Measurements from ENCODE around the gene ALKBH7. TPM values are rescaled to one million over a fixed set of nuclear protein-coding genes. Genes with fewer than 3 reads are reported as not detected.

The ALKBH7 gene
- total and polyA plus RNA-seq, 2 of the 13 experiments (the other 11 are each of a cell fraction or from before 2014, with no cell fraction given), result 29.6 to 45.9 TPM

DNA sequence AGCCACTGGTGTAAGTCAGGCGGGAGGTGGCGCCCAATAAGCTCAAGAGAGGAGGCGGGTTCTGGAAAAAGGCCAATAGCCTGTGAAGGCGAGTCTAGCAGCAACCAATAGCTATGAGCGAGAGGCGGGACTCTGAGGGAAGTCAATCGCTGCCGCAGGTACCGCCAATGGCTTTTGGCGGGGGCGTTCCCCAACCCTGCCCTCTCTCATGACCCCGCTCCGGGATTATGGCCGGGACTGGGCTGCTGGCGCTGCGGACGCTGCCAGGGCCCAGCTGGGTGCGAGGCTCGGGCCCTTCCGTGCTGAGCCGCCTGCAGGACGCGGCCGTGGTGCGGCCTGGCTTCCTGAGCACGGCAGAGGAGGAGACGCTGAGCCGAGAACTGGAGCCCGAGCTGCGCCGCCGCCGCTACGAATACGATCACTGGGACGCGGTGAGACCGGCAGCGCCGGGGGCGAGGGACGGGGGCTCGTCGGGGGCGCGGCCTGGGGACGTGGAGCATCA is at the start of gene ALKBH7 (continued):
- TF ChIP-seq ZNF672 (CRISPR knock-in tag; IDR thresholded peaks at IDR 0.05), result no peak
- TF ChIP-seq, protein P1, sequence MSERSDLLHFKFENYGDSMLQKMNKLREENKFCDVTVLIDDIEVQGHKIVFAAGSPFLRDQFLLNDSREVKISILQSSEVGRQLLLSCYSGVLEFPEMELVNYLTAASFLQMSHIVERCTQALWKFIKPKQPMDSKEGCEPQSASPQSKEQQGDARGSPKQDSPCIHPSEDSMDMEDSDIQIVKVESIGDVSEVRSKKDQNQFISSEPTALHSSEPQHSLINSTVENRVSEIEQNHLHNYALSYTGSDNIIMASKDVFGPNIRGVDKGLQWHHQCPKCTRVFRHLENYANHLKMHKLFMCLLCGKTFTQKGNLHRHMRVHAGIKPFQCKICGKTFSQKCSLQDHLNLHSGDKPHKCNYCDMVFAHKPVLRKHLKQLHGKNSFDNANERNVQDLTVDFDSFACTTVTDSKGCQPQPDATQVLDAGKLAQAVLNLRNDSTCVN (CRISPR knock-in tag; IDR thresholded peaks at IDR 0.05; ENCODE audit: borderline replicate concordance), result 0 out of 2 replicates have a peak, but pooled peaks have one; percentile 26
- TF ChIP-seq HOXA7 (CRISPR knock-in tag; IDR thresholded peaks at IDR 0.05), result no peak
- TF ChIP-seq NR2C2 (CRISPR knock-in tag; IDR thresholded peaks at IDR 0.05; ENCODE audit: borderline replicate concordance), result peak; percentile 87
- no peak for TF ChIP-seq GTF2F1 (IDR thresholded peaks at IDR 0.05; ENCODE audit: low read length)
- no peak; the same call in 1 of the 2 replicates for TF ChIP-seq PAX8 (CRISPR knock-in tag; IDR thresholded peaks at IDR 0.05; ENCODE audit: borderline replicate concordance)
- TF ChIP-seq IRF2 (CRISPR knock-in tag; IDR thresholded peaks at IDR 0.05), result no peak
- TF ChIP-seq, protein P2, sequence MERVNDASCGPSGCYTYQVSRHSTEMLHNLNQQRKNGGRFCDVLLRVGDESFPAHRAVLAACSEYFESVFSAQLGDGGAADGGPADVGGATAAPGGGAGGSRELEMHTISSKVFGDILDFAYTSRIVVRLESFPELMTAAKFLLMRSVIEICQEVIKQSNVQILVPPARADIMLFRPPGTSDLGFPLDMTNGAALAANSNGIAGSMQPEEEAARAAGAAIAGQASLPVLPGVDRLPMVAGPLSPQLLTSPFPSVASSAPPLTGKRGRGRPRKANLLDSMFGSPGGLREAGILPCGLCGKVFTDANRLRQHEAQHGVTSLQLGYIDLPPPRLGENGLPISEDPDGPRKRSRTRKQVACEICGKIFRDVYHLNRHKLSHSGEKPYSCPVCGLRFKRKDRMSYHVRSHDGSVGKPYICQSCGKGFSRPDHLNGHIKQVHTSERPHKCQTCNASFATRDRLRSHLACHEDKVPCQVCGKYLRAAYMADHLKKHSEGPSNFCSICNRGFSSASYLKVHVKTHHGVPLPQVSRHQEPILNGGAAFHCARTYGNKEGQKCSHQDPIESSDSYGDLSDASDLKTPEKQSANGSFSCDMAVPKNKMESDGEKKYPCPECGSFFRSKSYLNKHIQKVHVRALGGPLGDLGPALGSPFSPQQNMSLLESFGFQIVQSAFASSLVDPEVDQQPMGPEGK (CRISPR knock-in tag; IDR thresholded peaks at IDR 0.05), result no peak
- TF ChIP-seq FOXA1 (IDR thresholded peaks at IDR 0.05), result no peak
- 0 out of 2 replicates have a peak, but pooled peaks have one; percentile 10 for TF ChIP-seq FOXA1 (CRISPR knock-in tag; IDR thresholded peaks at IDR 0.05)
- TF ChIP-seq MAFF (IDR thresholded peaks at IDR 0.05; ENCODE audit: low read depth, low read length), result no peak
- no peak for TF ChIP-seq ZNF251 (CRISPR knock-in tag; IDR thresholded peaks at IDR 0.05)
- TF ChIP-seq KDM5A (IDR thresholded peaks at IDR 0.05; ENCODE audit: borderline replicate concordance, low read length), result peak; percentile 75; the same call in 1 of the 2 replicates
- TF ChIP-seq, protein P3, sequence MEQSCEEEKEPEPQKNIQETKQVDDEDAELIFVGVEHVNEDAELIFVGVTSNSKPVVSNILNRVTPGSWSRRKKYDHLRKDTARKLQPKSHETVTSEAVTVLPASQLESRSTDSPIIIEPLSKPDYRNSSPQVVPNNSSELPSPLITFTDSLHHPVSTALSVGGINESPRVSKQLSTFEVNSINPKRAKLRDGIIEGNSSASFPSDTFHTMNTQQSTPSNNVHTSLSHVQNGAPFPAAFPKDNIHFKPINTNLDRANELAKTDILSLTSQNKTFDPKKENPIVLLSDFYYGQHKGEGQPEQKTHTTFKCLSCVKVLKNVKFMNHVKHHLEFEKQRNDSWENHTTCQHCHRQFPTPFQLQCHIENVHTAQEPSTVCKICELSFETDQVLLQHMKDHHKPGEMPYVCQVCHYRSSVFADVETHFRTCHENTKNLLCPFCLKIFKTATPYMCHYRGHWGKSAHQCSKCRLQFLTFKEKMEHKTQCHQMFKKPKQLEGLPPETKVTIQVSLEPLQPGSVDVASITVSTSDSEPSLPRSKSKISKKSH (CRISPR knock-in tag; IDR thresholded peaks at IDR 0.05; ENCODE audit: borderline replicate concordance), result no peak; the same call in 1 of the 2 replicates
- TF ChIP-seq, protein P4, sequence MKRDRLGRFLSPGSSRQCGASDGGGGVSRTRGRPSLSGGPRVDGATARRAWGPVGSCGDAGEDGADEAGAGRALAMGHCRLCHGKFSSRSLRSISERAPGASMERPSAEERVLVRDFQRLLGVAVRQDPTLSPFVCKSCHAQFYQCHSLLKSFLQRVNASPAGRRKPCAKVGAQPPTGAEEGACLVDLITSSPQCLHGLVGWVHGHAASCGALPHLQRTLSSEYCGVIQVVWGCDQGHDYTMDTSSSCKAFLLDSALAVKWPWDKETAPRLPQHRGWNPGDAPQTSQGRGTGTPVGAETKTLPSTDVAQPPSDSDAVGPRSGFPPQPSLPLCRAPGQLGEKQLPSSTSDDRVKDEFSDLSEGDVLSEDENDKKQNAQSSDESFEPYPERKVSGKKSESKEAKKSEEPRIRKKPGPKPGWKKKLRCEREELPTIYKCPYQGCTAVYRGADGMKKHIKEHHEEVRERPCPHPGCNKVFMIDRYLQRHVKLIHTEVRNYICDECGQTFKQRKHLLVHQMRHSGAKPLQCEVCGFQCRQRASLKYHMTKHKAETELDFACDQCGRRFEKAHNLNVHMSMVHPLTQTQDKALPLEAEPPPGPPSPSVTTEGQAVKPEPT (CRISPR knock-in tag; IDR thresholded peaks at IDR 0.05; ENCODE audit: low read depth), result no peak
- TF ChIP-seq RELA (CRISPR knock-in tag; IDR thresholded peaks at IDR 0.05), result no peak
- no peak for TF ChIP-seq JUND (CRISPR knock-in tag; IDR thresholded peaks at IDR 0.05)
- TF ChIP-seq CEBPG (CRISPR knock-in tag; IDR thresholded peaks at IDR 0.05), result no peak
- no peak for TF ChIP-seq NFE2 (CRISPR knock-in tag; IDR thresholded peaks at IDR 0.05)
- no peak for TF ChIP-seq ZBTB21 (CRISPR knock-in tag; IDR thresholded peaks at IDR 0.05)
- TF ChIP-seq ZFP36L2 (CRISPR knock-in tag; IDR thresholded peaks at IDR 0.05), result no peak
- no peak for TF ChIP-seq MAF1 (CRISPR knock-in tag; IDR thresholded peaks at IDR 0.05; ENCODE audit: borderline replicate concordance)
- peak; percentile 93 for TF ChIP-seq RBM39 (IDR thresholded peaks at IDR 0.05; ENCODE audit: low read depth, low read length, poor library complexity, severe bottlenecking)
- no peak for TF ChIP-seq ZEB1 (IDR thresholded peaks at IDR 0.05; ENCODE audit: insufficient replicate concordance, low read depth)
- no peak; the same call in 1 of the 2 replicates for TF ChIP-seq FOSL2 (CRISPR knock-in tag; IDR thresholded peaks at IDR 0.05)
- no peak for TF ChIP-seq SIX4 (CRISPR knock-in tag; IDR thresholded peaks at IDR 0.05)
- no peak for TF ChIP-seq ZNF207 (IDR thresholded peaks at IDR 0.05; ENCODE audit: borderline replicate concordance)
